HG02759 (cell line): ENCODE measurements around the gene ATF4.

Experiments used
- ATAC-seq: cut with Tn5 transposase; IDR thresholded peaks from one replicate; pipeline ENCODE4 v1.9.1; 2021; ENCODE audit warnings: mild to moderate bottlenecking, moderate library complexity; ENCODE audit not compliant: unreplicated experiment

The ATF4 gene, protein sequence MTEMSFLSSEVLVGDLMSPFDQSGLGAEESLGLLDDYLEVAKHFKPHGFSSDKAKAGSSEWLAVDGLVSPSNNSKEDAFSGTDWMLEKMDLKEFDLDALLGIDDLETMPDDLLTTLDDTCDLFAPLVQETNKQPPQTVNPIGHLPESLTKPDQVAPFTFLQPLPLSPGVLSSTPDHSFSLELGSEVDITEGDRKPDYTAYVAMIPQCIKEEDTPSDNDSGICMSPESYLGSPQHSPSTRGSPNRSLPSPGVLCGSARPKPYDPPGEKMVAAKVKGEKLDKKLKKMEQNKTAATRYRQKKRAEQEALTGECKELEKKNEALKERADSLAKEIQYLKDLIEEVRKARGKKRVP

DNA sequence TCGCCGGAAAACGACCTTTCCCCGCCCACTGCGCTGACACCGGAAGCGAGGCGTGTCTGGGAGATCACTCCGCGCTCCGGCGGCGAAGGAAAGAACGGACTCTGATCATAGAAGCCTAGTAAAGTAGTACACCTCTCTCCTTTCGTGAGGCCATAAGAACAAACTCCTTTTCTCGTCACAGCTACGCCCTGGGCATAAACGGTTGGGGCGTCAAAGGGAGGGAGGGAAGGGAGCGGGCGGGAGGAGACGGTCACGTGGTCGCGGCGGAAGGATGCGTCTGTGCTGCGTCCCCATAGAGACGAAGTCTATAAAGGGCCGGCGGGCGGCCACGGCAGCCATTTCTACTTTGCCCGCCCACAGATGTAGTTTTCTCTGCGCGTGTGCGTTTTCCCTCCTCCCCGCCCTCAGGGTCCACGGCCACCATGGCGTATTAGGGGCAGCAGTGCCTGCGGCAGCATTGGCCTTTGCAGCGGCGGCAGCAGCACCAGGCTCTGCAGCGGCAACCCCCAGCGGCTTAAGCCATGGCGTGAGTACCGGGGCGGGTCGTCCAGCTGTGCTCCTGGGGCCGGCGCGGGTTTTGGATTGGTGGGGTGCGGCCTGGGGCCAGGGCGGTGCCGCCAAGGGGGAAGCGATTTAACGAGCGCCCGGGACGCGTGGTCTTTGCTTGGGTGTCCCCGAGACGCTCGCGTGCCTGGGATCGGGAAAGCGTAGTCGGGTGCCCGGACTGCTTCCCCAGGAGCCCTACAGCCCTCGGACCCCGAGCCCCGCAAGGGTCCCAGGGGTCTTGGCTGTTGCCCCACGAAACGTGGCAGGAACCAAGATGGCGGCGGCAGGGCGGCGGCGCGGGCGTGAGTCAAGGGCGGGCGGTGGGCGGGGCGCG lies at the start of gene ATF4:
Gene ATF4 (plus strand): TSS at position 337 of the 880 bp plus-strand sequence. CDS start 884 bp downstream, outside the sequence.
- ATAC-seq: peak; percentile 55

GRCh38 chr22:39471381-39472141 lies 48.8 kb upstream of the ATF4 start:
- peak; percentile 68 for ATAC-seq

- no peak for ATAC-seq
These were observed 47.5 kb upstream of the ATF4 start for GRCh38 chr22:39472570-39473556.

DNA sequence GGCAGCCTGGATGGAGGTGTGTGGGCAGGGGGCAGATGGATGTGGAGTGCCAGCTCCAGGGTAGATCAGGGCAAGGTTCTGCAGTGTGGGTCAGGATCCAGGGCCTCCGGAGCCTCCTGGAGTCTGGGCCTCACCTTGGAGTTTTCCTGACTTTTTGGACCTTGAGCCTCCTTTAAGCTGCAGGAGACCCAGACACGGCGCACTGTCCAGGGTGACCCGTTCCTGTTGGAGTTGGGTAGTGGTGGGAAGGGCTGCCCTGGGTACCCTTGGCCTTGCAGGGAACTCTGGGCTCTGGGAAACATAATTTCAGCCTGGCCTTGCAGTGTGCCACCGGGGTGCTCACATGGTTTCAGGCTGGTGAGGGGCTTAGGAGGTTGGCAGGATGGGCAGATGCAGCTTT lies 46.5 kb upstream of the ATF4 start:
- ATAC-seq: no peak

DNA sequence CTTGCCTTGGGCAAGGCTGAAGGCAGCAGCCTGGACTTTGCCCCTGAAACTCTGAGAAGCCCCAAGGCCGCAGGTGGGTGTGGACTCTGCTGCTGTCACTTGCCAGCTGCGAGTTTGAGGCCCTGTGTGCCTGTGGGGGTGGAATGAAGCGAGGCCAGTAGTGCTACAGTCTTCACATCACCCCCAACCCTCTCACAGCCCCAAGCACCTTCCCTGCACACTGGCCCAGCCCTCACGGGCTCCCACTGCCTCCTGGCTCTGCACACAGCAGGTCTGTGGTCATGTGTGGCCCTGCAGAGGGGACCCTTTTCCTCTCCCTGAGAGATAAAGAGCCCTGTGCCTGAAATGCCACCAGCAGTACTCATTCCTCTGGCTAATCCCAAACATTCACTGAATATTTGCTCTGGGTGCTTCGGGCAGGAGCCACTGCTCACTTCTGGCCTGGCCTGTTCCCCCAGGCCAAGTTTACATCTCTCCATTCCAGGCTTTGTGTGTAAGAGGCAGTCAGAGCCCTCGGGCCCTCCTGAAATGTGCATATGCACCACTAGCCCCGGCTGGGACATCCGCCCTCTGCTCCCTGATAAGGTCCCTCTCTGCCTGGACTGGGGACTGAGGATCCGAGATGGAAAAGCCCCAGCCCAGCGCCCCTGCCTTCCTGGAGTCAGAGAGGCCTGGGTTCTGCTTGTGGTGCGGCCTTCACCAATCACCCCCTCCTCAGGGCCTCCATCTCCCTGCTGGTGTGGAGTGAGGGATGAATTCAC lies 45.8 kb upstream of the ATF4 start:
- ATAC-seq: no peak

GRCh38 chr22:39475337-39475736 lies 45.0 kb upstream of the ATF4 start:
- no peak for ATAC-seq

DNA sequence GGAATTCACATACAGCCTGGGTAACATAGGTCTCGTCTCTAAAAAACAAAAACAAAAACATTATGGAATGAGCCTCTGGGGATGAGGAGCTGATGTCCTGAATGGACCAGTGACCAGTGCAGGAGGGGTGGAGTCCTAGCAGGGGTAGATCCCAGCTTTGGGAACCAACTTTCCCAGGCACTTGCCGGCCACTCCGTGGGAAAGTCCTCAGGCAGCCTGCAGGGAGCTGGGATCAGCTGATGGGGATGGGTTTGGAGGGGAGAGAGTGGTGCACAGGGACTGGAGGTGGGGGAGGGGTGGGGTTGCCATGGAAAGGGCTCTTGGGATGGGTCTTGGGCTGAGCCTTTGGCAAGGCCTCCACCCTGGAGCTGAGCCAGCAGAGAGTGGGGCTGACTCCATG lies 44.5 kb upstream of the ATF4 start:
- ATAC-seq: no peak

DNA sequence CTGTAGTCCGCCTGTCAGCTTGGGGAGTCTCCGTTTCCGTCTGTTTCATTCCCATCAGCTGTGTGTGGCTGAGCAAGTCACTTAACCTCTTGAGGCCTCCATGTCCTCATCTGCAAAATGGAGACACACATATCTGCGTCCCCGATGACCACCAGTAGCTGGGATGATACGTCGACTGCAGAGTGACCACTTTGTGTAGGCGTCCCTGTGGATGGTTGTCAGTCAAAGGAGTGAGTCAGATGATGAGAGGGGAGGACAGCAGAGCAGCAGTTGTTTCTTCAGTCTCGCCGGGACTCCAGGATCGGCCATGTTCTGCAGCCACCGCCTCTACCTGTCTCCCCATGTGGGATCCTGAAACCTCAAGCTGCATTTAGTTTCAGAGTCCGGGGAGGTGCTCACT lies 43.7 kb upstream of the ATF4 start:
- no peak for ATAC-seq

- no peak for ATAC-seq
These were observed 42.8 kb upstream of the ATF4 start for GRCh38 chr22:39477542-39477941.

- no peak for ATAC-seq
These were observed 41.9 kb upstream of the ATF4 start for GRCh38 chr22:39478441-39478850.

DNA sequence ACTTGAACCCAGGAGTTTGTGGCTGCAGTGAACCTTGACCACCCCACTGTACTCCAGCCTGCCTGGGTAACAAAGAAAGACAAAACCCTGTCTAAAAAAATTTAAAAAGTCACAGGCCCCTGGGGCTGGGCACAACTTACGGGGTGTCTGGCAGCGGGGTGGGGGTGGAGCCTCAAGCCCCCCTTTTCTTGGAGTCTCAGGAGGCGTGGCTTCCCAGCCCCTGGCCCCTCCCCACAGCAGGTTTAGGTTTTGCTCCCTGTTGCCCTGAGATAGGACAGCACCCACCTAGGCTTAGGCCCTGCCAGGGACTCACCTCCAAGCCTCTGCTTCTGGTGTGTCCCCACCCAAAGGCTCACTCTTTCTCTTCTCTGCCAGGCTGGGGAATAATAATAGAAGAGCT lies 41.1 kb upstream of the ATF4 start:
- ATAC-seq: no peak

DNA sequence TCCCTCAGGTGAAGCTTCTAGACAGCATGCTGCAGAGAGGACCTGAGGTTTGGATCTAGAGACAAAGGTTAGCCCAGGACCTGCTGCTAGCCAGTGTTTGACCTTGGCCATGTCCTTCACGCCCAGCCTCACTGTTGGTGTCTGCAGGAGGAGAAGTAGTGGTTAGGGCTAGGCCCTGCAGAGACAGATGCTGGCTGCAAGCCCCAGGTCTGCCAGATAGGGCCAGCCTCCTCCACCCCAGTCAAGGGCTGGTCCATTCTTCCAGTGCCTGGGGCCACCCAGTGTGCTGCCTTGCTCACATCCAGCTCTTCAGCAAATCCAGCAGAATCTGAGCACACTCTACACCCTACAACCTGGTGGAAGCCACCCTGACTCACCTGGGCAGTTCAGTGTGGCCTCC lies 39.8 kb upstream of the ATF4 start:
- no peak for ATAC-seq

- ATAC-seq: no peak
These were observed 39.3 kb upstream of the ATF4 start for GRCh38 chr22:39481054-39481453.

DNA sequence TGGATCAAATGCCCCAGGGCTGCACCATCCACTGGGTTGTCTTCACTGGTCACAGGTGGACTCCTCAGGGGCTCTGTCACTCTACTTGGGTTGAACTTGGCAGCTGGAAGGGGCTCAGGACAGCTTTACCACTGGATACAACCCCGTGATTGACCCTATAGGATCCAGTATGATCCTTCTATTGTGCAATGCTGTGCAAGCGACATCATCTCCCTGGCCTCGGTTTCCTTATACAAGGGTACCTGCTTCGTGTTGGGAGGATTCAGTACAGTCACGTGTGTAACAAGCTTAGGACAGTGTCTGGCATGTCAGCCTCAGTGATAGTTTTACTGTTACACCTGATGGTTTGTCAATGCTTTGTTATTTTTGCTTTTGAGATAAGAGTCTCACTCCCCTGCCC lies 38.8 kb upstream of the ATF4 start:
- ATAC-seq: no peak

- ATAC-seq: no peak
These were observed 37.6 kb upstream of the ATF4 start for GRCh38 chr22:39482768-39483167.

DNA sequence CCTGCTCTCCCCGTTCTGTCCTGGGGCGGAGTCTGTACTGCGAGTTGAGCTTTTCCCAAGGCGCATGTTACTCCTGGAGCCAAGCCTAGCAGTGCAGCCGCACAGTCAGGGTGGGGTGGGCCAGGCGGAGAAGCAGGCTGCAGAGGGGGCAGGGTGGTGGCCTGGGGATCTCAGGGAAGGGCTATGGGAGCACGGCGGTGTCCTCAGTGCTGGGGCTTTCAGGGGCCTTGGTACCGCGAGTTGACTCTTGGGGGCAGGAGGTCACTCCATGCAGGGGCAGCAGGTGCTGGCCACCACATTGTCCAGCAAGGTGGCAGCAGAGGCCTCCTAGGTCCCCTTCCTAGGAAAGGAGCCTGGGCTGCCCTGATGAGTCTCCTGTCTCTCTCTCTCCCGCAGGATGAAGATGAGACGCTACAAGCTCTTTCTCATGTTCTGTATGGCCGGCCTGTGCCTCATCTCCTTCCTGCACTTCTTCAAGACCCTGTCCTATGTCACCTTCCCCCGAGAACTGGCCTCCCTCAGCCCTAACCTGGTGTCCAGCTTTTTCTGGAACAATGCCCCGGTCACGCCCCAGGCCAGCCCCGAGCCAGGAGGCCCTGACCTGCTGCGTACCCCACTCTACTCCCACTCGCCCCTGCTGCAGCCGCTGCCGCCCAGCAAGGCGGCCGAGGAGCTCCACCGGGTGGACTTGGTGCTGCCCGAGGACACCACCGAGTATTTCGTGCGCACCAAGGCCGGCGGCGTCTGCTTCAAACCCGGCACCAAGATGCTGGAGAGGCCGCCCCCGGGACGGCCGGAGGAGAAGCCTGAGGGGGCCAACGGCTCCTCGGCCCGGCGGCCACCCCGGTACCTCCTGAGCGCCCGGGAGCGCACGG lies 33.2 kb upstream of the ATF4 start:
- no peak for ATAC-seq

- ATAC-seq: no peak
These were observed 32.4 kb upstream of the ATF4 start for GRCh38 chr22:39487826-39488520.

DNA sequence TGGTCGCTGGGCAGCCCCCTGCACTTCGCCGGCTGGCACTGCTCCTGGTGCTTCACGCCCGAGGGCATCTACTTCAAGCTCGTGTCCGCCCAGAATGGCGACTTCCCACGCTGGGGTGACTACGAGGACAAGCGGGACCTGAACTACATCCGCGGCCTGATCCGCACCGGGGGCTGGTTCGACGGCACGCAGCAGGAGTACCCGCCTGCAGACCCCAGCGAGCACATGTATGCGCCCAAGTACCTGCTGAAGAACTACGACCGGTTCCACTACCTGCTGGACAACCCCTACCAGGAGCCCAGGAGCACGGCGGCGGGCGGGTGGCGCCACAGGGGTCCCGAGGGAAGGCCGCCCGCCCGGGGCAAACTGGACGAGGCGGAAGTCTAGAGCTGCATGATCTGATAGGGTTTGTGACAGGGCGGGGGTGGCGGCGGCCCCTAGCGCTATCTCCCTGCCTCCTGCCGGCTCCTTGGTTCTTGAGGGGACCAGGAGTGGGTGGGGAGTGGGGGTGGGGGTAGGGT lies 31.7 kb upstream of the ATF4 start:
- ATAC-seq: no peak
